Measurements from ENCODE around the gene FOXA1.
A peak's percentile ranks its signal among the peaks of the same experiment; 100 is the strongest.

Gene FOXA1

DNA sequence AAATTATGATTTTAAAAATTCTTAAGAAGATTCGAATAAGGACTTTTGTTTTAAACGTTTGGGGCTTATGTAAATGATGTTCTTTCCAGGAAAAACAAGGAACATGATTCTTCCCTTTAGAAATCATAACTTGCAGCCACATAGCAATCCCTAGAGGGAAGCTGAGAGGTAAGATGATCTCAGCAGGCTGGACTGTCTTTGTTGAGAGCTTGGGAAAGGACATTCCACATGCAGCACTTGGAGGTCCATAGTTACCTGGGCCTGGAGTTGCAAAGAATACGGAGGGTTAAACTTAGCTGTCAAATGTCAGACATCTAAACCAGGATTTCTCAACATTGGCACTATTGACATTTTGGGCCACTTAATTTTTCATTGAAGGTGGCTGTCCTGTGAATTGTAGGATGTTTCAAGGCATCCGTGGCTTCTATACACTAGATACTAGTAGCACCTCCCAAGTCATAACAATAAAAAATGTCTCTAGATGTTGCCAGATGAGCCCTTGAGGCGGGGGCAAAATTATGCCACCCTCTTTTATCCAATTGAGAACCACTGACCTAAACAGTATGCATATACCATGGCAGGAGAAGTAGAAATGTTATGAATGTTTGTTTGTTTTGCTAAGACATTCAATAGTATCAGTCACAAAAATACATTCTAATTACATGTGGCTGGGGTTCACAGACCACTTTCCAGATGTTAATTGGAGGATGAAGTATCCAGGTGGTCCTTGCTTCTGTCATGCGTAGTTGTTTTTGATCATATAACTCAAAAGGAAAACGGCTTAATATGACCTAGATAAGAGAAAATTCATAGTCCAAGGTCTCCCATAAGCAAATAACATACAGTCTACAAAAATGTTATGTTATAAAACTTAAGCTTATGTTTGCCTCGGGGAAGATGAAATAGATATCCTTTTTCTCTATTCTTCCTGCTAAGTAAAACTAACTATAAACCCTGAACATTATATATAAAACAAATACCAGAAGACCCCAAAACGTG, 30.8 kb upstream of the FOXA1 start:
- in situ Hi-C loops (cut with HindIII; ENCODE audit: low sequenced_read_pairs) = no loop called here
- peak; percentile 53 for DNase-seq (ENCODE audit: low read depth, low spot score)
- H3K4me3 ChIP-seq (ENCODE audit: low read depth, low read length) = no peak overlapping the region
- TF ChIP-seq, protein P1, sequence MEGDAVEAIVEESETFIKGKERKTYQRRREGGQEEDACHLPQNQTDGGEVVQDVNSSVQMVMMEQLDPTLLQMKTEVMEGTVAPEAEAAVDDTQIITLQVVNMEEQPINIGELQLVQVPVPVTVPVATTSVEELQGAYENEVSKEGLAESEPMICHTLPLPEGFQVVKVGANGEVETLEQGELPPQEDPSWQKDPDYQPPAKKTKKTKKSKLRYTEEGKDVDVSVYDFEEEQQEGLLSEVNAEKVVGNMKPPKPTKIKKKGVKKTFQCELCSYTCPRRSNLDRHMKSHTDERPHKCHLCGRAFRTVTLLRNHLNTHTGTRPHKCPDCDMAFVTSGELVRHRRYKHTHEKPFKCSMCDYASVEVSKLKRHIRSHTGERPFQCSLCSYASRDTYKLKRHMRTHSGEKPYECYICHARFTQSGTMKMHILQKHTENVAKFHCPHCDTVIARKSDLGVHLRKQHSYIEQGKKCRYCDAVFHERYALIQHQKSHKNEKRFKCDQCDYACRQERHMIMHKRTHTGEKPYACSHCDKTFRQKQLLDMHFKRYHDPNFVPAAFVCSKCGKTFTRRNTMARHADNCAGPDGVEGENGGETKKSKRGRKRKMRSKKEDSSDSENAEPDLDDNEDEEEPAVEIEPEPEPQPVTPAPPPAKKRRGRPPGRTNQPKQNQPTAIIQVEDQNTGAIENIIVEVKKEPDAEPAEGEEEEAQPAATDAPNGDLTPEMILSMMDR (IDR thresholded peaks at IDR 0.05; ENCODE audit: low read depth, low read length) = no peak

- no peak for DNase-seq (ENCODE audit: low read depth, low spot score)
- TF ChIP-seq, protein P1 (IDR thresholded peaks at IDR 0.05; ENCODE audit: low read depth, low read length) = no peak
- in situ Hi-C loops (cut with HindIII; ENCODE audit: low sequenced_read_pairs) = no loop called here
- H3K4me3 ChIP-seq (ENCODE audit: low read depth, low read length) = no peak overlapping the region
These were observed 28.9 kb upstream of the FOXA1 start for GRCh38 chr14:37623971-37624370.

DNA sequence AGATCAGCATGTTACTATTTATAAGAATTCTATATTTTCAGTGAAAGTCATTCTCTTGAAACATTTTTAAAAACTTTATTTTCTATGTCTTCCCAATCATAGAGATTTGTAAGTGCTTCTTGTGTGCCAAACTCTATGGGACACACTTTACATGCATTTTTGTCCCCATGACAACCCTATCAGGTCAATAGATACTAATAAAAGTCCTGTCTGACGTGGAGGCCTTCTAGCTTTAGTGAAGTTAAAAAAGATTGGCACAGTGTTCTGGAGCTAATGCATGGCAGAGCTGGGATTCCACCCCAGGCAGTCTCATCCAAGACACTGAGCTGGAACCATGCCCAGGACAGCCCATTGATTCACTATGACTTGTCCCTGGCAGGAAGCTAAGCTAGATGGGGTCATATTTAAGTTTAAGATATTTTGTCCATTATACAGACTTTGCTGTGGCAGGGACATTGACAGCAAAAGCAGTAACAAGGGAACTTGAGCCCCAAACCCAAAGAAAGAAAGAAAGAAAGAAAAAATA, 28.4 kb upstream of the FOXA1 start:
- H3K4me3 ChIP-seq (ENCODE audit: low read depth, low read length) = no peak overlapping the region
- peak; percentile 87 for DNase-seq (ENCODE audit: low read depth, low spot score)
- in situ Hi-C loops (cut with HindIII; ENCODE audit: low sequenced_read_pairs) = no loop called here
- TF ChIP-seq, protein P1 (IDR thresholded peaks at IDR 0.05; ENCODE audit: low read depth, low read length) = no peak

GRCh38 chr14:37622231-37622923, 27.3 kb upstream of the FOXA1 start:
- TF ChIP-seq, protein P1 (IDR thresholded peaks at IDR 0.05; ENCODE audit: low read depth, low read length) = no peak
- DNase-seq (ENCODE audit: low read depth, low spot score) = peak; percentile 54
- H3K4me3 ChIP-seq (ENCODE audit: low read depth, low read length) = peak overlapping the region; percentile 30
- in situ Hi-C loops (cut with HindIII; ENCODE audit: low sequenced_read_pairs) = no loop called here

DNA sequence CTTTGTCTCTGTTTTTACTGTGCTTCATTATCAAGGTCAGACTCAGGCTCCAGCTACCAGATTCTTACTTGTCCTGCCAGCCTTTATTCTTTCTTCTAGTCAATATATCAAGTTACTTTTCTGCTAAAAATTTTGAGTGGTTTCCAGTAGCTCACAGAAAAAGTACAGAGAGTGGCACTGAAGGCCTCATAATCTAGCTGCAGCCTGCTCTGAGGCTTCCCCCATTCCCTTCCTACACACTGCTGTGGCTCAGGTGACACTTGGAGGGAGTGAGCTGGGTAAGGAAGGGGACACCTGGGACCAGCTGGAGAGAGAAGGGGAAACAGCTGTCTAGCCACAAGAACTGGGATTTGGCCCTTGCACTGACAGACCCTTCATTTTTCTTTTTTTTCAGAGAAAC, 25.8 kb upstream of the FOXA1 start:
- H3K4me3 ChIP-seq (ENCODE audit: low read depth, low read length) = no peak overlapping the region
- no peak for DNase-seq (ENCODE audit: low read depth, low spot score)
- TF ChIP-seq, protein P1 (IDR thresholded peaks at IDR 0.05; ENCODE audit: low read depth, low read length) = no peak
- in situ Hi-C loops (cut with HindIII; ENCODE audit: low sequenced_read_pairs) = no loop called here

- TF ChIP-seq, protein P1 (IDR thresholded peaks at IDR 0.05; ENCODE audit: low read depth, low read length) = no peak
- in situ Hi-C loops (cut with HindIII; ENCODE audit: low sequenced_read_pairs) = no loop called here
- DNase-seq (ENCODE audit: low read depth, low spot score) = no peak
- no peak overlapping the region for H3K4me3 ChIP-seq (ENCODE audit: low read depth, low read length)
These were observed 23.5 kb upstream of the FOXA1 start for GRCh38 chr14:37618498-37619028.

All from astrocyte of the spinal cord (primary cell).